Measurements from ENCODE around the gene SMG5.

The SMG5 gene

DNA sequence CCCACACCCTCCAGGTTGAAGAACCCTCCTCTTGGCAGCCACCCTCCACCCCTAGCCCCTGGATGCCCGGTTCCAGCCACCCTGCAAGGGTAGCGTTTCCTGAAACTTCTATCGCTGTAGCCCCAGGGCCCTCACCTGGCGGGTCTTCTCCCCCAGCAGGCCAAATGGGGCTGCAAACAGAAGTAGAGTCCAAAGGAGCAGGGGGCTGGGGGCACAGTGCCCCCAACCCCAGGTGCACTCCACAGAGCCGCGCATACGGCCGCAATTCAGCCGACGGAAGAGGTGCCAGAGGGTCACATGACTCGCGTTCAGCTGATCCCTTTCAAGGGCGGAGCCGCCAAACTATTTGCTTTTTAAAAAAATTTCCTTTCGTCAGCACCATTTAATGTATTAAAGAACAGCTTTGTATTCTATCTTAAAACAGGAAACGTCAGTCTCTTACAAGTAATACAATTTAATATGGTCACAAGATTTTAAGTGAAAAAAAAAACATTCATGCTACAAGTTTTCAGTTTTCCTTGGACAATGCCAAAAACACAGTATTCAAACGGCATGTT lies 12.8 kb upstream of the SMG5 start, which contains the start of gene GLMP:
GLMP (minus strand) TSS at position 289 of the 557 bp plus-strand sequence; CDS start at position 255, 34 bp downstream.
- no peaks in the 10 kb centered on the region for H3K9me3 ChIP-seq (ENCODE audit: control insufficient read depth in 2 of 2, low read length in 2 of 2)
- H3K9ac ChIP-seq (ENCODE audit: low read length in 2 of 2) = peak within 1 kb of the TSS; percentile 82 to 98
- peaks cover 33% of the 10 kb centered on the region for H3K4me1 ChIP-seq (ENCODE audit: control insufficient read depth, insufficient read depth, low read length)
- H3K36me3 ChIP-seq (ENCODE audit: control insufficient read depth in 2 of 2, insufficient read depth in 2 of 2, low read length in 2 of 2) = peaks cover 0 to 3% of the 10 kb centered on the region in 2 donors
- H3K27ac ChIP-seq (ENCODE audit: low read length) = peak within 1 kb of the TSS; percentile 49
- peak within 1 kb of the TSS; percentile 92 to 93 for H3K4me3 ChIP-seq (ENCODE audit: low read length in 2 of 2)
- no peaks in the 10 kb centered on the region for H3K27me3 ChIP-seq (ENCODE audit: control insufficient read depth in 1 of 2, insufficient read depth in 2 of 2, low read length in 2 of 2)

DNA sequence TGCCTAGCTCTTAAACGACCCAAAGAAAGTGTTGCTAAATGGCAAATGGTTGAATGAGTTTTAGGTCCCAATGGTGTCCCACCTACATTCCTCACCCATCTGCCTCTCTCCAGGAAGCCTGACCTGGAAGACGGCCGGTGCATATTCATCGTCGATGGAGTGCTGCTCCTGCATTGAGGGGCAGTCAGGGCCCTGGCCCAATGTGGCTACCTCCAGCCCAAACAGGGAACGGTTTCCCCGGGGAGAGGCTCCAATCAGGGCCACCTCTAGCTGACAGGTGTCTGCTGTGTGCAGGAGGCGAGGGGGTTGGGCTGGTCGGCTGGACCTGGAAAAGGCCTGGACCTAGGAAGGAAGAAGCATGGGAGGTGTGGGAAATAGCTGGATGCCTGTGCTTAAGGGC lies 11.3 kb upstream of the SMG5 start:
- Histone ChIP-seq H3K36me3 (ENCODE audit: control insufficient read depth in 2 of 2, insufficient read depth in 2 of 2, low read length in 2 of 2) (peaks cover 1 to 3% of the 10 kb centered on the region in 2 donors), H3K9me3 (ENCODE audit: control insufficient read depth in 2 of 2, low read length in 2 of 2) (no peaks in the 10 kb centered on the region), H3K27ac (ENCODE audit: low read length) (no peak overlapping the region), H3K4me3 (ENCODE audit: low read length in 2 of 2) (no peak overlapping the region), H3K4me1 (ENCODE audit: control insufficient read depth, insufficient read depth, low read length) (peaks cover 33% of the 10 kb centered on the region), H3K9ac (ENCODE audit: low read length in 2 of 2) (no peak overlapping the region), H3K27me3 (ENCODE audit: control insufficient read depth in 1 of 2, insufficient read depth in 2 of 2, low read length in 2 of 2) (no peaks in the 10 kb centered on the region)

DNA sequence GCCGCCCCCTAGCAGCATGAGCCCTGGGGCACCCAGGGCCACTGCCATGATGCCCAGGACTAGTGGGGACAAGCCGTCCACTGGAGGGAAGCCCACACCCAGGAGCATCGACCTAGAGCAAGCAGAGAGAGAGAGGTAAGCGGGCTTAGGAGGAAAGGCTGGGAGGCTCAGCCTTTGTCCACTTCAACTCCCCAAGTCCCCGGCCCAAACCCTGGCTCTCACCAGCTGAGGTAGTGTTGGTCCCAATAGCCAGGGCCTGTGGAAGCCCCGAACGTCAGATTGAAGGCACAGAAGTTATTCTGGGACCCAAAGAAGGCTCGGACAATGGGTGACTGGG lies 10.4 kb upstream of the SMG5 start:
- Histone ChIP-seq H3K36me3 (ENCODE audit: control insufficient read depth in 2 of 2, insufficient read depth in 2 of 2, low read length in 2 of 2) (peaks cover 3 to 5% of the 10 kb centered on the region in 2 donors), H3K27ac (ENCODE audit: low read length) (no peak overlapping the region), H3K4me1 (ENCODE audit: control insufficient read depth, insufficient read depth, low read length) (peaks cover 33% of the 10 kb centered on the region), H3K4me3 (ENCODE audit: low read length in 2 of 2) (no peak overlapping the region), H3K9ac (ENCODE audit: low read length in 2 of 2) (no peak overlapping the region), H3K27me3 (ENCODE audit: control insufficient read depth in 1 of 2, insufficient read depth in 2 of 2, low read length in 2 of 2) (no peaks in the 10 kb centered on the region), H3K9me3 (ENCODE audit: control insufficient read depth in 2 of 2, low read length in 2 of 2) (no peaks in the 10 kb centered on the region)

DNA sequence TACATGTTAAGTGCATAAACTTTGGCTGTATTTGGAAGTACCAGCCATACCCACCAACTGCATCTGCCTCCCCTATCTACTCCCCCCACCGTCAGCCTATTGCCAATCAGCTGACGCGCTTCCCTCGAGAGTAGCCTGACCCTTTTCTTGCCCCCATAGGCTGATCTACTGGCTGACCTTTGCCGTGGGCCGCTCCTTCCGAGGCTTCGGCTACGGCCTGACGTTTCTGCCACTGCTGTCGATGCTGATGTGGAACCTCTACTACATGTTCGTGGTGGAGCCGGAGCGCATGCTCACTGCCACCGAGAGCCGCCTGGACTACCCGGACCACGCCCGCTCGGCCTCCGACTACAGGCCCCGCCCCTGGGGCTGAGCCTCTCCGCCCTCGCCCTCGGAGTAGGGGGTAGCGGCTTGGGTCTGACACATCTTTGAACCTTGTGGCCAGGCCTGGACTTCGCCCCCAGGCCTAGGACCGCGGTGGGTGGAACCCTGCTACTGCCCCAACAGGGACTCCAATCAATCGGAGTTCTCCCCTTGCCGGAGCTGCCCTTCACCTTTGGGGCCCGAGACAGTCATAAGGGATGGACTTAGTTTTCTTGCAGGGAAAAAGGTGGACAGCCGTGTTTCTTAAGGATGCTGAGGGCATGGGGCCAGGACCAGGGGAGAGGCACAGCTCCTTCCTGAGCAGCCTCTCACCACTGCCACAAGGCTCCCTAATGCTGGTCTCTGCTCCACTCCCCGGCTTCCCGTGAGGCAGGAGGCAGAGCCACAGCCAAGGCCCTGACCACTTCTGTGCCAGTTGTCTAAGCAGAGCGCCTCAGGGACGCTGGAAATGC lies 8.8 kb upstream of the SMG5 start:
- H3K4me3 ChIP-seq (ENCODE audit: low read length in 2 of 2) = peak overlapping the region; percentile 91 to 93
- H3K27me3 ChIP-seq (ENCODE audit: control insufficient read depth in 1 of 2, insufficient read depth in 2 of 2, low read length in 2 of 2) = no peaks in the 10 kb centered on the region
- H3K36me3 ChIP-seq (ENCODE audit: control insufficient read depth in 2 of 2, insufficient read depth in 2 of 2, low read length in 2 of 2) = peaks cover 3 to 5% of the 10 kb centered on the region in 2 donors
- H3K4me1 ChIP-seq (ENCODE audit: control insufficient read depth, insufficient read depth, low read length) = peaks cover 33% of the 10 kb centered on the region
- H3K9me3 ChIP-seq (ENCODE audit: control insufficient read depth in 2 of 2, low read length in 2 of 2) = no peaks in the 10 kb centered on the region
- peak overlapping the region; percentile 80 for H3K27ac ChIP-seq (ENCODE audit: low read length)
- H3K9ac ChIP-seq (ENCODE audit: low read length in 2 of 2) = peak overlapping the region; percentile 85 to 90

DNA sequence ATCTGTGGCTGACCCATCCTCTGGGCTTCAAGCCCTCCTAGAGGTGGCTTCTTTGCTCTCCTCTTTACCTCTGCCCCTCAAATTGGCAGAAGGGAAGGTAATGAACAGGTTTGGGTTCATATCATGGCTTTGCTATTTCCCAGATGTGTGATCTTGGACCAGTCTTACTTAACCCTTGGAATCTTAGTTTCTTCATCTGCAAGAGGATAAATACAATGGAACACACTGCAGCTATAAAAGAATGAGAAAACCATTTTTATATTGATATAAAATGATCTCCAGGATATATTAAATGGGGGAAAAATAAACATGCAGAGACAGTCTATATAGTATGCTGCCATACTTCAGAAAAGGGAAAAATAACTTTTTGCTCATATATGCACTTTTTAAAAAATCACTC lies 7.2 kb upstream of the SMG5 start:
- peaks cover 25% of the 10 kb centered on the region for H3K4me1 ChIP-seq (ENCODE audit: control insufficient read depth, insufficient read depth, low read length)
- no peak overlapping the region for H3K4me3 ChIP-seq (ENCODE audit: low read length in 2 of 2)
- H3K9ac ChIP-seq (ENCODE audit: low read length in 2 of 2) = no peak overlapping the region
- H3K9me3 ChIP-seq (ENCODE audit: control insufficient read depth in 2 of 2, low read length in 2 of 2) = no peaks in the 10 kb centered on the region
- H3K27me3 ChIP-seq (ENCODE audit: control insufficient read depth in 1 of 2, insufficient read depth in 2 of 2, low read length in 2 of 2) = no peaks in the 10 kb centered on the region
- H3K27ac ChIP-seq (ENCODE audit: low read length) = no peak overlapping the region
- peaks cover 3 to 5% of the 10 kb centered on the region in 2 donors for H3K36me3 ChIP-seq (ENCODE audit: control insufficient read depth in 2 of 2, insufficient read depth in 2 of 2, low read length in 2 of 2)

DNA sequence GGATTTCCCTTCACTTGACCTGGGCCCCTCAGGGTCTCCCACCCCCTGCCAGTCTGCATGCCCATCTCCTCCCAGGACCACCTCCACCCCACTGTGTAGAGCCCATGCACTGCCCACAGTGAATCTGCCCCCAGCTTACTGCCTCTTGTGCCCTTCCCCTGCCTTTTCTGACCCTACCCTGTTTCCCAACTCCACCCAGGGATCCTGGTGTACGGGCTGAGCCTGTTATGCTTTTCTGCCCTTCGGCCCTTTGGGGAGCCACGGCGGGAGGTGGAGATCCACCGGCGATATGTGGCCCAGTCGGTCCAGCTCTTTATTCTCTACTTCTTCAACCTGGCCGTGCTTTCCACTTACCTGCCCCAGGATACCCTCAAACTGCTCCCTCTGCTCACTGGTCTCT lies 3.4 kb upstream of the SMG5 start:
- Histone ChIP-seq H3K9ac (ENCODE audit: low read length in 2 of 2) (no peak overlapping the region), H3K4me1 (ENCODE audit: control insufficient read depth, insufficient read depth, low read length) (peaks cover 20% of the 10 kb centered on the region), H3K27ac (ENCODE audit: low read length) (no peak overlapping the region), H3K27me3 (ENCODE audit: control insufficient read depth in 1 of 2, insufficient read depth in 2 of 2, low read length in 2 of 2) (no peaks in the 10 kb centered on the region), H3K4me3 (ENCODE audit: low read length in 2 of 2) (no peak overlapping the region), H3K36me3 (ENCODE audit: control insufficient read depth in 2 of 2, insufficient read depth in 2 of 2, low read length in 2 of 2) (peaks cover 0 to 5% of the 10 kb centered on the region in 2 donors), H3K9me3 (ENCODE audit: control insufficient read depth in 2 of 2, low read length in 2 of 2) (no peaks in the 10 kb centered on the region)

DNA sequence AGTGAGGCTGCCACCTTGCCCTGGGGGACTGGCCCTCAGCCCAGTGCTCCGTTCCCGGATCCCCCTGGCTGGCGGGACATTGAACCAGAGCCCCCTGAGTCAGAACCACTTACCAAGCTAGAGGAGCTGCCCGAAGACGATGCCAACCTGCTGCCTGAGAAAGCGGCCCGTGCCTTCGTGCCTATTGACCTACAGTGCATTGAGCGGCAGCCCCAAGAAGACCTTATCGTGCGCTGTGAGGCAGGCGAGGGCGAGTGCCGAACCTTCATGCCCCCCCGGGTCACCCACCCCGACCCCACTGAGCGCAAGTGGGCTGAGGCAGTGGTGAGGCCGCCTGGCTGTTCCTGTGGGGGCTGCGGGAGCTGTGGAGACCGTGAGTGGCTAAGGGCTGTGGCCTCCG lies 2.8 kb upstream of the SMG5 start:
- no peaks in the 10 kb centered on the region for H3K27me3 ChIP-seq (ENCODE audit: control insufficient read depth in 1 of 2, insufficient read depth in 2 of 2, low read length in 2 of 2)
- H3K4me1 ChIP-seq (ENCODE audit: control insufficient read depth, insufficient read depth, low read length) = peaks cover 15% of the 10 kb centered on the region
- peaks cover 0 to 5% of the 10 kb centered on the region in 2 donors for H3K36me3 ChIP-seq (ENCODE audit: control insufficient read depth in 2 of 2, insufficient read depth in 2 of 2, low read length in 2 of 2)
- H3K27ac ChIP-seq (ENCODE audit: low read length) = no peak overlapping the region
- H3K9ac ChIP-seq (ENCODE audit: low read length in 2 of 2) = no peak overlapping the region
- no peak overlapping the region for H3K4me3 ChIP-seq (ENCODE audit: low read length in 2 of 2)
- no peaks in the 10 kb centered on the region for H3K9me3 ChIP-seq (ENCODE audit: control insufficient read depth in 2 of 2, low read length in 2 of 2)

DNA sequence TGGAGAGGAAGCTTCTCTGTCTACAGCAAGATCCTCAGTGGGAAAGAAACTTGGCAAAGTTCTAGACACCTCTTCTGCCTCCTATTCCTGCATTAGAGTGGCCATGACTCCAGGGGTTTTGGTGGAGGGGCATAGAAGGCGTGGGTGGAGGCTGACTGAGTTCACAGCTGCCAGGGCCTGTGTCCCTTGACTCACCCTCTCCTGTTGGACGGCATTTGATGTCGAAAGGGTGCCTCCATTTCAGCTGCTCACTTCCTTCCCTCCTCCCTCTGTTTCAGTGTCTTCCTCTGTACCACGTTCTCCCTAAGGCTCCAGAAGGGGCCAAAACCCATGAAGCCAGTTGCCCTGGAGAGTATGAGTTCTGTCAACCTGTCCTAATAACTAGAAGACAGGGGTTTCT lies 2.1 kb upstream of the SMG5 start:
- no peak overlapping the region for H3K4me3 ChIP-seq (ENCODE audit: low read length in 2 of 2)

DNA sequence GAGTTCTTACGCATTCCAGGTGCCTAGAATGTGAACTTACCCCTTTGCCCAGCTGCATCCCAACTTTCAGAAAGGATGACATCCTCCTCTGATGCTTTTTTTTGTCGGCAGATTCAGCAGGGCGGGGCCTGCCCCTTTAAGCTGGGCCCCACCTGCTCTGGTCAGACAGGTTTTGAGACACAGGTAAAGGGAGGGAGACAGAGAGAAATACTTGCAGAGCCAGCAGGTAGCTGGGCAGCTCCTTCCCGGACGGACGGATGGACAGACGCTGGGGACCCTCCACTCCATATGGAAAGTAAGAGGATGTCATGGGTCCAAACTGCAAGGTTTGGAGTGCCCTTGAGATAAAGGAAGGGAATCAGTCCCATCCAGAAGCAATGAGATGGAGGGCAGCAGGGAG lies 1.5 kb upstream of the SMG5 start, which contains the start of gene TMEM79:
TMEM79 (plus strand) TSS at position 214 of the 400 bp plus-strand sequence. CDS start 902 bp downstream, outside the sequence.
- peak within 1 kb of the TSS; percentile 83 to 95 for H3K4me3 ChIP-seq (ENCODE audit: low read length in 2 of 2)
- peaks cover 4 to 5% of the 10 kb centered on the region in 2 donors for H3K36me3 ChIP-seq (ENCODE audit: control insufficient read depth in 2 of 2, insufficient read depth in 2 of 2, low read length in 2 of 2)
- peak within 1 kb of the TSS; percentile 76 for H3K27ac ChIP-seq (ENCODE audit: low read length)
- H3K9ac ChIP-seq (ENCODE audit: low read length in 2 of 2) = peak within 1 kb of the TSS; percentile 87 to 93
- H3K9me3 ChIP-seq (ENCODE audit: control insufficient read depth in 2 of 2, low read length in 2 of 2) = no peaks in the 10 kb centered on the region
- H3K27me3 ChIP-seq (ENCODE audit: control insufficient read depth in 1 of 2, insufficient read depth in 2 of 2, low read length in 2 of 2) = no peaks in the 10 kb centered on the region
- peaks cover 18% of the 10 kb centered on the region for H3K4me1 ChIP-seq (ENCODE audit: control insufficient read depth, insufficient read depth, low read length)

More for the DNA sequence above, 2.1 kb upstream of the SMG5 start:
- Histone ChIP-seq H3K27me3 (ENCODE audit: control insufficient read depth in 1 of 2, insufficient read depth in 2 of 2, low read length in 2 of 2) (no peaks in the 10 kb centered on the region), H3K9me3 (ENCODE audit: control insufficient read depth in 2 of 2, low read length in 2 of 2) (no peaks in the 10 kb centered on the region), H3K36me3 (ENCODE audit: control insufficient read depth in 2 of 2, insufficient read depth in 2 of 2, low read length in 2 of 2) (peaks cover 2 to 5% of the 10 kb centered on the region in 2 donors), H3K4me1 (ENCODE audit: control insufficient read depth, insufficient read depth, low read length) (peaks cover 18% of the 10 kb centered on the region), H3K27ac (ENCODE audit: low read length) (no peak overlapping the region), H3K9ac (ENCODE audit: low read length in 2 of 2) (no peak overlapping the region)

DNA sequence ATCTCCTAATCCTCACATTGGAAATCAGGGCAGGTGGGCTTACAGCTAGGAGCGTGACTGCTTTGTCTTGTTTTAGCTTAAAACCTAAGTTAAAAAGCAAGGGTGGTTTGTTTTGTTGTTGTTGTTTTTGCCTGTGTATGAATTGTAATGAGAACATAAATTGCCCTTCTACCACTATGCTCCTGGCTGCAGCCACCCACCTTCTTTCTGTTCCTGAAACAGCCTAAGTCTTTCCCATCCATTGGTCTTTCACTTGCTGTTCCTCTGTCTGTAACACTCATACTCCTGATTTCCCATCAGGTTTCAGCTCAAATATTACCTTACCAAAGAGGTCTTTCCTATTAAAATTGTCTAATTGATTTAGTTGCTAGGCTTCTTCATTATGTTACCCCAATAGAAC lies 896 bp upstream of the SMG5 start:
- Histone ChIP-seq H3K9ac (ENCODE audit: low read length in 2 of 2) (peak overlapping the region; percentile 87 to 93), H3K27me3 (ENCODE audit: control insufficient read depth in 1 of 2, insufficient read depth in 2 of 2, low read length in 2 of 2) (no peaks in the 10 kb centered on the region), H3K4me1 (ENCODE audit: control insufficient read depth, insufficient read depth, low read length) (peaks cover 18% of the 10 kb centered on the region), H3K36me3 (ENCODE audit: control insufficient read depth in 2 of 2, insufficient read depth in 2 of 2, low read length in 2 of 2) (peaks cover under 1 to 8% of the 10 kb centered on the region in 2 donors), H3K27ac (ENCODE audit: low read length) (no peak overlapping the region), H3K4me3 (ENCODE audit: low read length in 2 of 2) (peak overlapping the region; percentile 83 to 95), H3K9me3 (ENCODE audit: control insufficient read depth in 2 of 2, low read length in 2 of 2) (no peaks in the 10 kb centered on the region)

Data from stomach smooth muscle (tissue), 2 donors.